Measurements from ENCODE around the gene TMEM94.

DNA sequence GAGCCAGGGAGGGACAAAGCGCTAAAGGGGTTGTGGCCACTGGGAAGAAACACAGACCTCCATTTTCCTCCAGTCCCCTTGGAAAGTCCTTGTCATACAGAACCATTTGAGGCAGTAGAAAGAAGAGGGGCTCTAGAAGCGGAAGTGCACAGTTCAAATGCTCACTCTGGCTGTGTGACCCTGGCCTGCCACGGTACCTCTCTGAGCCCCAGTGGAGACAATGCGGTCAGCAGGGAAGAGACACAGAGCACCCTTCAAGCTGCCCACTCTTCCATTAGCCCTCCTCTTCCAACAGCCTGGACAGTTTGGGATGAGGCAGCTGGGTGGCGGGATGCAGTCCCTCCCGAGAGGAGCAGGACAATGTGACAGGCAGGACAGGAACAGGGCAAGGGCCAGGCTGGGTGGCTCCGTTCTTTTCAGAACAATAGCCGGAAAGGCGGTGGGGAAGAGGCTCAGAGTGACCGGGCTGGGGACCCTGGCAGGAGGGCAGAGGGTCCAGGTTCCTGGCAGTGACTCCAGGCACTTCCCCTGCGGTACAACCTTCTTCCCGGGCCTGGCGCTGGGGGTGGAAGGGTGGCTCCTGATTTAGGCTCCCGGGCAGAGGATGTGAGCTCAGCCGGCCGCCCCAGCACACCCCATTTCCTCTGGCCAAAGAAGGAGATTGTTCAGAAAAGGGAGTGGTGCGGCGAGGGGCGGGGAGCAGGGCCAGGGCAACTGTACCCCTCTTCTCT, 53.3 kb downstream of the TMEM94 start:
- TF ChIP-seq, protein P1, sequence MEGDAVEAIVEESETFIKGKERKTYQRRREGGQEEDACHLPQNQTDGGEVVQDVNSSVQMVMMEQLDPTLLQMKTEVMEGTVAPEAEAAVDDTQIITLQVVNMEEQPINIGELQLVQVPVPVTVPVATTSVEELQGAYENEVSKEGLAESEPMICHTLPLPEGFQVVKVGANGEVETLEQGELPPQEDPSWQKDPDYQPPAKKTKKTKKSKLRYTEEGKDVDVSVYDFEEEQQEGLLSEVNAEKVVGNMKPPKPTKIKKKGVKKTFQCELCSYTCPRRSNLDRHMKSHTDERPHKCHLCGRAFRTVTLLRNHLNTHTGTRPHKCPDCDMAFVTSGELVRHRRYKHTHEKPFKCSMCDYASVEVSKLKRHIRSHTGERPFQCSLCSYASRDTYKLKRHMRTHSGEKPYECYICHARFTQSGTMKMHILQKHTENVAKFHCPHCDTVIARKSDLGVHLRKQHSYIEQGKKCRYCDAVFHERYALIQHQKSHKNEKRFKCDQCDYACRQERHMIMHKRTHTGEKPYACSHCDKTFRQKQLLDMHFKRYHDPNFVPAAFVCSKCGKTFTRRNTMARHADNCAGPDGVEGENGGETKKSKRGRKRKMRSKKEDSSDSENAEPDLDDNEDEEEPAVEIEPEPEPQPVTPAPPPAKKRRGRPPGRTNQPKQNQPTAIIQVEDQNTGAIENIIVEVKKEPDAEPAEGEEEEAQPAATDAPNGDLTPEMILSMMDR (IDR thresholded peaks at IDR 0.05; ENCODE audit: low read length) = no peak
- no peak for TF ChIP-seq EZH2 (IDR thresholded peaks at IDR 0.05; ENCODE audit: borderline replicate concordance, low read length)

Measured in OCI-LY1 (cell line).